HG03095 (cell line): Measurements from ENCODE around the gene ZNRF1.
A peak's percentile ranks its signal among the peaks of the same experiment; 100 is the strongest.
"Not testable (repeated sequence)": the region's sequence is repeated elsewhere in the genome, so short reads cannot be mapped to it uniquely, and the experiment has no call there.

ENCODE experiments used
- ATAC-seq: cut with Tn5 transposase; IDR thresholded peaks from one replicate; pipeline ENCODE4 v1.9.1; 2021; ENCODE audit warnings: moderate library complexity; ENCODE audit not compliant: unreplicated experiment

Gene ZNRF1

GRCh38 chr16:75026239-75026891, 27.5 kb downstream of the ZNRF1 start:
- not testable (repeated sequence) for ATAC-seq

GRCh38 chr16:75026892-75027391, 28.1 kb downstream of the ZNRF1 start:
- ATAC-seq, result no peak

- no peak for ATAC-seq
These were observed 28.9 kb downstream of the ZNRF1 start for GRCh38 chr16:75027520-75028300.

DNA sequence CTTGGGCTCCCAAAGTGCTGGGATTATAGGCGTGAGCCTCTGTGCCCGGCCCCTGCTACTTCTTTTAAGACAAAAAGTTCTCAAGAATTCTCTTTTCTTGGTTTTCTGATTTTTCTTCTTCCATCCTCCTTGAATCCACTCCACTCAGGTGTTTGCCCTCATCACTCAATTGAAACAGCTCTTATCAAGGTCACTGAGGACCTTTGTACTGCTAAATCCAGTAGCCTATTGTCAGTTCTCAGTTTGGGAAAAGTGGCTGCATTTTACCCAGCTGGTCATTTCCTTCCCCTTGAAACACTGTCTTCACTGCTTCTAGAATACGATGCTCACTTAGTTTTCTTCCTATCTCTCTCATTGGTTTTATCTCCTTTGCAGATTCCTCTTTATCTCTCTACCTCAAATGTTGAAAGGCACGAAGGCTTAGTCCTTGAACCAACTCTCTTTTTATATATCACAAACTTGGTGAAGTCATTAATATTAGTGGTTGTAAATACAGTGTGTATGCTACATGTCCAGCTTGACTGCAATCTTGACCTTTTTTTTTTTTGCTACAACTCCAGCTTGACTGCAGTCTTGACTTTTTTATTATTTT, 29.8 kb downstream of the ZNRF1 start:
- ATAC-seq, result no peak

DNA sequence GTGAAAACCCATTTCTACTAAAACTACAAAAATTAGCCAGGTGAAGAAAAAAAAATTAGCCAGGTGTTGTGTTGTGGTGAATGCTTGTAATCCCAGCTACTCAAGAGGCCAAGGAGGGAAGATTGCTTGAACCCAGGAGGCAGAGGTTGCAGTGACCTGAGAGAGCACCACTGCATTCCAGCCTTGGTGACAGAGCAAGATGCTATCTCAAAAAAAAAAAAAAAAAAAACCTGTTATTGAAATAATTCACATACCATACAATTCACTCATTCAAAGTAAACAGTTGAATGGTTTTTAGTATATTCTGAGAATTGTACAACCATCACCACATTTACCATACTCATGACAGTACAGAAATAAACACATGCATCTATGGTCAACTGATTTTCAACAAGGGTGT, 31.0 kb downstream of the ZNRF1 start:
- no peak for ATAC-seq

DNA sequence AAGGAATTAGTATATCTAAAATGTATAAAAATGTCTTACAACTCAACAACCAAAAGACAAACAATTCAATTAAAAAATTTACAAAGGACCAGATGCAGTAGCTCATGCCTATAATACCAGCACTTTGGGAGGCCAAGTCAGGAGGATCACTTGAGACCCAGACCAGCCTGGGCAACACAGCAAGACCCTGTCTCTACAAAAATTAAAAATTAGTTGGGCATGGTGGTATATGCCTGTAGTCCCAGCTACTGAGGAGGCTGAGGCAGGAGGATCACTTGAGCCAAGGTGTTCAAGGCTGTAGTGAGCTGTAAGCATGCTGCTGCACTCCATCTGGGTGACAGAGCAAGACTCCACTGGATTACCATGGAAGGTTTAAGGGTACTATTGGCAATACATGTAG, 33.8 kb downstream of the ZNRF1 start:
- ATAC-seq, result no peak

DNA sequence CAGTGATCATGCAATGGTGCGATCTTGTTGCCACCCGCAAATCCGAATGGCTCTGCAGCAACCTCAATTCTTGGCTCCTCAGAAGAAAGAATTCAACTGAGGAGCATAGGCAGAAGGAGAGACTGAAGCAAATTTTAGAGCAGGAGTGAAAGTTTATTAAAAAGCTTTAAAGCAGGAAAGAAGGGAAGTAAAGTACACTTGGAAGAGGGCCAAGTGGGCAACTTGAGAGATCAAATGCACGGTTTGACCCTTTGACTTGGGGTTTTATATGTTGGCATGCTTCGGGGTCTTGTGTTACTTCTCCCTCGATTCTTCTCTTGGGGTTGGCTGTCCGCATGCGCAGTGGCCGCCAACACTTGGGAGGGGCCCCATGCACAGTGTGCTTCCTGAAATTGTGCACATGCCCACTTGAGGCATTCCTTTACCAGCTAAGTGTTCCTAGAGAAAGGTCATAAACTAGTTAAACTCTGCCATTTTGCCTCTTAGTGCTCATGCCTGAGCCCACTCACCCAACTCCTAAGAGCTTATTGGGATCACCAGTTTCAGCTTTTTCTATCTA, 36.7 kb downstream of the ZNRF1 start:
- no peak for ATAC-seq

- ATAC-seq, result no peak
These were observed 39.4 kb downstream of the ZNRF1 start for GRCh38 chr16:75038036-75038858.

GRCh38 chr16:75039941-75040340, 41.1 kb downstream of the ZNRF1 start:
- ATAC-seq, result no peak

- ATAC-seq, result no peak
These were observed 43.8 kb downstream of the ZNRF1 start for GRCh38 chr16:75042426-75043174.

GRCh38 chr16:75043175-75043895, 44.5 kb downstream of the ZNRF1 start:
- ATAC-seq, result peak; percentile 64

DNA sequence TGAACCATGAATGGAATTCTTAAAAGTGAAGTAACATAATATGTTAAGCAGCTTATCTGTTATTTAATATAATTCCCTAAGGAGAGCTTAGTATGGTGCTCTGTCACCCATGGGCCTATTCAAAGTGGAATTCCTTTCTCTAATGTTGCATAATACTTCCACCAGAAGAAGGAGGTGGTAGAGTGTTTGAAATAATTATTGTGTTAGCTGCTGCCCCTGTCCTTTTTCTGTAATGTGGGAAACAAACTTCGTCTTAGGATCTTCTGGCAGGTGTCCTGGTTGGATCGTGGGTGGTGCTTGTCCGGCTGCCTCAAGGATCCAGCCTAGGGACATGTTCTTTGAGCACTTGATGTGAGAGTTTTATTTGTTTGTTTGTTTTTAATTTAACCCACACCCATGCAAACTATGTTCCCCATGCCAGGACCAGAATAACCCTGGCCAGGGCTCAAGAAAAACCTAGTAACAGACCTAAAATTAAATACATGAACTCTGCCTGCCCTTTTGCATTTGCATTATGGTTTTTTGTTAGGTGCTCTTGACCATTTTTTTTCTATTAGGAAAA, 46.1 kb downstream of the ZNRF1 start:
- no peak for ATAC-seq

DNA sequence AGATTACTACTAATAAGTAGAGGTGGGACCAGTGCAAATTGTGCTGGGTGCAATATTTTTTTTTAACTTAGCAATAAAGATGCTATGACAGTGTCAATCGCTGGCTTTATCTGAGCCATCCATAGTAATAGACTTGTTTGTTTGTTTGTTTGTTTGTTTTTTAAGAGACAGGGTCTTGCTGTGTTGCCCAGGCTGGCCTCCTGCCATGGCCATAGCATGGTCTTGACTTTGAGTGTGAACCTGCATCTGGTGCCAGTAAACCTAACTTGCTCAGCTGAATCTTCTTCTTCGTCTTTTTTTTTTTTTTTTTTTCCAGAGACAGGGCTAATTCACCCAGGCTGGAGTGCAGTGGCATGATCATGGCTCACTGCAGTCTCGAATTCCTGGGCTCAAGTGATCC, 46.6 kb downstream of the ZNRF1 start:
- ATAC-seq, result no peak

GRCh38 chr16:75048054-75048453, 49.2 kb downstream of the ZNRF1 start:
- ATAC-seq, result no peak

DNA sequence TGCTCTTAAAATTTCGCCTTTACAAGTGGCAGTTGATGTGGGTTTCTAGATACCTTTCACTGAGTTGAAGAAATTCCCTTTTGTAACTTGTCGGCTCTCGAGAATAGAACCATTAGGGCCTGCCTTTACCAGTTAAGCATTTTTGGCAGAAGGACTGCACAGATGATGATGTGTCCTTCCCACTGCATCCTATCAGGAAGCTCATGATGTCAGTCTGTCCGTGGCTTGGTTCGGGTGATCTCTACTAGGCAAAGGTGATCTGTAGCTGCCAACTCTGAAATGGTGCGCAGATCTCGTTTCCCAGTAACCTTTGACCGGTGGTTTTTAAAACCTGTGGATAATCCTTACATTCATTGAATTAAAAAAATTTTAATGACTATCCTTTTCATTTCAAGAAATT, 49.7 kb downstream of the ZNRF1 start:
- no peak for ATAC-seq

GRCh38 chr16:75052481-75053202, 53.8 kb downstream of the ZNRF1 start:
- no peak for ATAC-seq

DNA sequence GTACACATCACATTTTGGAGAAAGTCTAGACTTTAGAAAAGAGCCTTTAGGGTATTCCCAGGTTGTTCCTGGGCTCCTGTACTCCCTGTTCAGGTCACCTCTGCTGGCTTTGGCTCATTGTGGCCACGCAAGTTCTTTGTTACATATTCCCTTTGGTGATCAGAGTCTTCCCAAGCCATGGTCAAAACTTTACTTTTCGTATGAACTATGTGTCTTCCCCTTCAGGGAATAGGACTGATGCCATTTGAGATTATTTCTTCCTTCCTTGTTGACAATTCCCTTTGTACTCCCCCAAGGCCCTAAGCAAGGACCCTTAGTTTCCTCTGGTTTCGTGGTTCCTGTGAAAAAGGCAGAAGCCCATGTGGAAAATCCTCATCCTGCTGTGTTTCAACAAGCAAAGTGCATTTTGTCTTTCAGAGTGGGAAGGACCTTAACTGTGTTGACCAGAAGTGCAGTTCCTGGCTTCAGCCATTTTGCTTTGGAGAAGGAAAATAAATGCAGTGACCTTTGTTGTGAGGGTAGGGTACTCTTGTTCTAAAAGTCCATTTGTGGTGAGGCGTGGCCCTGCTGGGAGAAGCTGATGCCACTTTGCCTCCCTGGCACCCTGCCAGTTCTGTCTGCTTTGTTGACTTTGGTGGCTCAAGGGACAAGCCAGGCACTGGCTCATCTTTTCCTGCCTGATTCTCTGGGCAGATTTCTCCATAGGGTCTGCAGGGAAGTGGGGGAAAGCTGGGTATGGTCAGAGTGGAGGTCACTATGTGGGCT, 55.1 kb downstream of the ZNRF1 start:
- no peak for ATAC-seq

- no peak for ATAC-seq
These were observed 55.7 kb downstream of the ZNRF1 start for GRCh38 chr16:75054556-75054947.
